K562 (cell line): ENCODE data around the gene ZNF609. TPM values are rescaled to one million over a fixed set of nuclear protein-coding genes. Genes with fewer than 3 reads are reported as not detected.
A peak's percentile ranks its signal among the peaks of the same experiment; 100 is the strongest.

Experiments
- ATAC-seq: fragments of 200-7000 bp; cut with Tn5 transposase; 3 replicates; pipeline ENCODE4 v1.9.1; 2020; ENCODE audit warnings: moderate library complexity
- BruUV-seq: library from RNA; stranded (reverse); fragments of 400-500 nt; replicated peaks from 2 replicates; lab custom pipeline; 2021; lab: Mats Ljungman, UMichigan
- CTCF ChIA-PET: fragments of 300-600 bp; formaldehyde crosslinking; extraction: SDS; loops from one replicate; lab custom pipeline; 2021; ENCODE audit warnings: low intra/inter-chr PET ratio; lab: Yijun Ruan, JAX
- POLR2A ChIA-PET: fragments of 300-600, 350-650 bp; sonication (Branson Sonifier 250); formaldehyde crosslinking; extraction: SDS; loops from one replicate; lab custom pipeline; 2021; ENCODE audit warnings: antibody characterized with exemption, inconsistent platforms; lab: Yijun Ruan, JAX
- DNase-seq, 4 experiments: peaks; one replicate each; pipeline versions ENCODE4 v3.0.0 to v3.0.0-alpha.2; 2011 to 2018; ENCODE audit warnings: low spot score in 3 of 4, mixed read lengths in 3 of 4; ENCODE audit errors: extremely low read depth in 1 of 4
- FAIRE-seq: peaks from 2 replicates; lab custom pipeline; 2011; peaks lifted over from hg19 to GRCh38; lab: Jason Lieb, UNC
- H2AFZ ChIP-seq: 2 replicates; pipeline ENCODE4 v1.6.0; 2011; ENCODE audit warnings: low read depth, low read length, control low read depth, inconsistent platforms
- H3K27ac ChIP-seq: fragments of 200-600 bp; 3 replicates; pipeline ENCODE4 v1.8.0; 2011; ENCODE audit warnings: low read depth, mild to moderate bottlenecking, control low read depth, inconsistent platforms, low read length, moderate library complexity, mixed read lengths; ENCODE audit errors: extremely low read depth
- H3K27me3 ChIP-seq, 2 experiments: fragments of 300-600 bp in 1 of 2; 2 replicates in 1 of 2; 3 replicates in 1 of 2; pipeline versions ENCODE4 v1.6.0 to v1.8.0; 2011; ENCODE audit warnings: inconsistent platforms in 2 of 2, low read length in 2 of 2, mild to moderate bottlenecking in 1 of 2, mixed read lengths in 1 of 2, moderate library complexity in 1 of 2; ENCODE audit not compliant: control insufficient read depth in 2 of 2, insufficient read depth in 2 of 2
- H3K36me3 ChIP-seq: fragments of 300-600 bp; 3 replicates; pipeline ENCODE4 v1.8.0; 2011; ENCODE audit warnings: mild to moderate bottlenecking, low read length, inconsistent platforms; ENCODE audit not compliant: control insufficient read depth, insufficient read depth
- H3K4me1 ChIP-seq, 2 experiments: fragments of 200-600 bp in 1 of 2; replicated peaks in 1 of 2; 2 replicates in 1 of 2; 3 replicates in 1 of 2; pipeline versions ENCODE4 v1.5.1 to v1.8.0; 2011; ENCODE audit warnings: inconsistent platforms in 2 of 2, low read length in 2 of 2, mild to moderate bottlenecking in 1 of 2, mixed read lengths in 1 of 2, moderate library complexity in 1 of 2; ENCODE audit not compliant: control insufficient read depth in 2 of 2, insufficient read depth in 2 of 2
- H3K4me2 ChIP-seq: 2 replicates; pipeline ENCODE4 v1.6.1; 2011; ENCODE audit warnings: low read length, control low read depth, inconsistent platforms, mixed read lengths; ENCODE audit not compliant: insufficient read depth
- H3K4me3 ChIP-seq: fragments of 200-600 bp; sonication (generic), shearing (Covaris generic); 2 replicates; pipeline ENCODE4 v1.5.1; 2016; ENCODE audit warnings: control low read depth, inconsistent platforms
- H3K79me2 ChIP-seq: fragments of 200-600 bp; 3 replicates; pipeline ENCODE4 v1.8.0; 2011; ENCODE audit warnings: low read length, inconsistent platforms; ENCODE audit not compliant: control insufficient read depth, insufficient read depth
- H3K9ac ChIP-seq, 2 experiments: 2 replicates each; pipeline versions ENCODE4 v1.6.0 to v1.6.1; 2011; ENCODE audit warnings: low read depth in 2 of 2, low read length in 2 of 2, control low read depth in 1 of 2, inconsistent platforms in 1 of 2, mild to moderate bottlenecking in 1 of 2, mixed read lengths in 1 of 2; ENCODE audit not compliant: insufficient read depth in 1 of 2
- H3K9me1 ChIP-seq: one replicate; pipeline ENCODE4 v1.6.0; 2011; ENCODE audit warnings: inconsistent platforms, mild to moderate bottlenecking, low read length, moderate library complexity; ENCODE audit not compliant: control insufficient read depth, insufficient read depth
- H3K9me3 ChIP-seq: replicated peaks from 2 replicates; pipeline ENCODE4 v1.5.1; 2011; ENCODE audit warnings: low read depth, low read length, inconsistent platforms; ENCODE audit not compliant: control insufficient read depth, insufficient read depth
- H4K20me1 ChIP-seq: replicated peaks from 2 replicates; pipeline ENCODE4 v1.6.1; 2011; ENCODE audit warnings: low read length, inconsistent platforms, mixed read lengths; ENCODE audit not compliant: control insufficient read depth, insufficient read depth
- ATF7 ChIP-seq: fragments of 450-650 bp; IDR thresholded peaks from 2 replicates; pipeline ENCODE4 v1.7.1; 2014; ENCODE audit warnings: mild to moderate bottlenecking, moderate library complexity
- EP400 ChIP-seq: fragments of 450-650 bp; IDR thresholded peaks from 2 replicates; pipeline ENCODE4 v1.6.1; 2017; ENCODE audit warnings: antibody characterized with exemption, mild to moderate bottlenecking, moderate library complexity
- GTF3C2 ChIP-seq: IDR thresholded peaks from 3 replicates; pipeline ENCODE4 v1.6.1; 2011; ENCODE audit warnings: borderline replicate concordance, mild to moderate bottlenecking, moderate library complexity; ENCODE audit not compliant: insufficient read length; ENCODE audit errors: extremely low read depth
- HIVEP1 ChIP-seq: fragments of 250-450 bp; sonication (Bioruptor Pico); IDR thresholded peaks from 2 replicates; pipeline ENCODE4 v1.4.0; 2020; ENCODE audit warnings: mild to moderate bottlenecking
- HMGN3 ChIP-seq: IDR thresholded peaks from 2 replicates; pipeline ENCODE4 v1.6.1; 2011; ENCODE audit warnings: borderline replicate concordance, low read depth, mild to moderate bottlenecking, mixed read lengths, low read length; ENCODE audit not compliant: insufficient read length; ENCODE audit errors: extremely low read depth
- ILK ChIP-seq: fragments of 450-650 bp; IDR thresholded peaks from 2 replicates; pipeline ENCODE4 v1.6.1; 2016; ENCODE audit warnings: missing genetic modification characterization, low read depth, mild to moderate bottlenecking, missing compliant biosample characterization, moderate library complexity, borderline replicate concordance
- KLF10 ChIP-seq: fragments of 250-450 bp; sonication (Bioruptor Pico); IDR thresholded peaks from 2 replicates; pipeline ENCODE4 v1.6.1; 2021; ENCODE audit warnings: matching md5 sums
- LEF1 ChIP-seq: fragments of 450-650 bp; IDR thresholded peaks from 2 replicates; pipeline ENCODE4 v1.6.1; 2016; ENCODE audit warnings: mild to moderate bottlenecking
- MED1 ChIP-seq: sonication (generic); formaldehyde crosslinking; IDR thresholded peaks from 2 replicates; pipeline ENCODE4 v1.8.1; 2023; ENCODE audit warnings: missing genetic modification reagents, borderline replicate concordance
- SMARCE1 ChIP-seq: fragments of 450-650 bp; IDR thresholded peaks from 2 replicates; pipeline ENCODE4 v1.7.1; 2016; ENCODE audit warnings: mild to moderate bottlenecking
- SUPT5H ChIP-seq: fragments of 450-650 bp; IDR thresholded peaks from 2 replicates; pipeline ENCODE4 v1.6.1; 2016
- TGIF2 ChIP-seq: sonication (generic); formaldehyde crosslinking; IDR thresholded peaks from 2 replicates; pipeline ENCODE4 v1.8.1; 2022; ENCODE audit warnings: mild to moderate bottlenecking, missing genetic modification reagents, moderate library complexity
- WGBS: fragments of 100-300 bp; shearing (Covaris generic); methylation state at CpG from one replicate; pipeline ENCODE4 v1.1.6; 2016; ENCODE audit warnings: low coverage, mixed read lengths; ENCODE audit not compliant: insufficient coverage; ENCODE audit errors: missing lambda C conversion rate; 5-methylcytosine and 5-hydroxymethylcytosine counted together
- in situ Hi-C: fragments of 300-500 bp; cut with MboI; formaldehyde crosslinking; loops from 4 replicates; pipeline ENCODE4 v1.15.0; 2018; ENCODE audit warnings: inconsistent platforms, mixed read lengths
- intact Hi-C: fragments of 100-400 bp; cut with micrococcal nuclease; formaldehyde crosslinking; loops from 2 replicates; pipeline ENCODE4 v1.14.2; 2022
- polyA plus RNA-seq, 8 experiments: library from polyadenylated mRNA; depleted of rRNA in 4 of 8; stranded (reverse) in 5 of 8; unstranded in 3 of 8; fragments of >200 nt; fragmentation: Nextera tagmentation in 2 of 8; fragmentation: Illumina TruSeq in 1 of 8; extraction: Ambion mirVana in 2 of 8; extraction: Trizol in 1 of 8; gene quantifications; 2 replicates each; pipeline versions ENCODE4 v1.2.1 to v1.2.3, GENCODE V29; 2011 to 2014; ENCODE audit warnings: inconsistent platforms in 1 of 8, missing spikeins in 1 of 8
- total RNA-seq, 7 experiments: library from RNA; depleted of rRNA in 6 of 7; stranded (reverse); fragments of >200 nt in 6 of 7; fragmentation: Illumina TruSeq in 2 of 7; extraction: Trizol in 2 of 7; gene quantifications; 2 replicates each; pipeline versions ENCODE4 v1.2.1 to v1.2.3, GENCODE V29; 2011 to 2021; ENCODE audit warnings: low replicate concordance in 1 of 7
- TF ChIP-seq, protein P1 (sequence below): fragments of 250-450 bp; sonication (Bioruptor Pico); IDR thresholded peaks from 2 replicates; pipeline ENCODE4 v1.4.0; 2020; ENCODE audit warnings: borderline replicate concordance
- TF ChIP-seq, protein P2 (sequence below): sonication (generic); formaldehyde crosslinking; IDR thresholded peaks from 2 replicates; pipeline ENCODE4 v1.9.0; 2022; ENCODE audit warnings: mild to moderate bottlenecking, missing genetic modification reagents
- TF ChIP-seq, protein P3 (sequence below), 2 experiments: fragments of 150-350 bp in 1 of 2; IDR thresholded peaks; 2 replicates each; pipeline ENCODE4 v1.6.1; 2012 to 2016; ENCODE audit warnings: low read depth in 2 of 2, low read length in 2 of 2, mild to moderate bottlenecking in 1 of 2, moderate library complexity in 1 of 2

Gene ZNF609
- total and polyA plus RNA-seq, 9 of the 15 experiments (the other 6 are each of a cell fraction or from before 2014, with no cell fraction given), result 3.0 to 38.7 (median 17.8) TPM

DNA sequence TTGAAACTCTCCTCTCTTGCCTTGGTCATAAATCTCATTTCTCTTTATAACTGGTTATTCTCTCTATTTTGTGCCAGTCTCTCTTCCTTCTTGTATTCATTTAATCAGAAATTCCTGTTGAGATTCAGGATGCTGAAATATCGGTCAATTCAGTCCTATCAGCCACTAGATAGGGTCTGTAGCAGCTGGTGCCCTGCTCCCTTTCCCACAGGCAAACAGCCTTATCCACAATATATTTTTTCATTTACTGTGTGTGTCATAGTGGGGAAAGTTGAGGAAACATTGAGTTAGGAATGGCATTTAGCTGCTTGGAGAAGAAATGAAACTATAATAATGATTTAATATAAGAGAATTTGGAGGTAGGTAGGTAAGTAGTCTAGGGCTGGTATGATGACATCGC is 168.7 kb downstream of the ZNF609 start:
- in situ Hi-C loops (no loop called here), intact Hi-C loops (no loop called here)
- no peak overlapping the region for H2AFZ ChIP-seq
- ATAC-seq, result no peak
- H3K36me3 ChIP-seq, result peaks cover 26% of the 10 kb centered on the region
- peaks cover 0 to 2% of the 10 kb centered on the region in 2 experiments; a peak in 3 of 5 replicates for H3K4me1 ChIP-seq
- H3K9me1 ChIP-seq, result no peaks in the 10 kb centered on the region
- no peaks in the 10 kb centered on the region for H3K27me3 ChIP-seq
- H3K27ac ChIP-seq, result peak overlapping the region; percentile 1; the same call in 1 of the 3 replicates
- no peak overlapping the region for H3K4me2 ChIP-seq
- no peaks in the 10 kb centered on the region for H3K9me3 ChIP-seq
- DNase-seq, result no peak
- WGBS, result 91% methylated on average over 2 of the region's 2 CpGs
- FAIRE-seq, result no peak
- ChIA-PET CTCF (no interaction called here), POLR2A (interaction anchor here (0.9 to 1.3 kb wide), 2 partner anchors 9 to 15 kb away, joined by 3 to 4 read pairs; no protein-coding TSS in a partner anchor)
- peaks cover 41% of the 10 kb centered on the region for H3K79me2 ChIP-seq
- H3K4me3 ChIP-seq, result no peak overlapping the region
- H4K20me1 ChIP-seq, result no peaks in the 10 kb centered on the region
- no peak overlapping the region for H3K9ac ChIP-seq
- no TSS peak for BruUV-seq
- TF ChIP-seq ILK (tag) (no peak), KLF10 (no peak), SUPT5H (no peak), HIVEP1 (CRISPR knock-in tag) (no peak), TGIF2 (no peak), SMARCE1 (no peak), MED1 (CRISPR knock-in tag) (no peak), GTF3C2 (no peak), ATF7 (no peak), HMGN3 (no peak), EP400 (no peak), LEF1 (no peak)
- TF ChIP-seq, protein P1, sequence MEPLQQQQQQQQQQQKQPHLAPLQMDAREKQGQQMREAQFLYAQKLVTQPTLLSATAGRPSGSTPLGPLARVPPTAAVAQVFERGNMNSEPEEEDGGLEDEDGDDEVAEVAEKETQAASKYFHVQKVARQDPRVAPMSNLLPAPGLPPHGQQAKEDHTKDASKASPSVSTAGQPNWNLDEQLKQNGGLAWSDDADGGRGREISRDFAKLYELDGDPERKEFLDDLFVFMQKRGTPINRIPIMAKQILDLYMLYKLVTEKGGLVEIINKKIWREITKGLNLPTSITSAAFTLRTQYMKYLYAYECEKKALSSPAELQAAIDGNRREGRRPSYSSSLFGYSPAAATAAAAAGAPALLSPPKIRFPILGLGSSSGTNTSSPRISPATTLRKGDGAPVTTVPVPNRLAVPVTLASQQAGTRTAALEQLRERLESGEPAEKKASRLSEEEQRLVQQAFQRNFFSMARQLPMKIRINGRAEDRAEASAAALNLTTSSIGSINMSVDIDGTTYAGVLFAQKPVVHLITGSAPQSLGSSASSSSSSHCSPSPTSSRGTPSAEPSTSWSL (CRISPR knock-in tag), result no peak
- TF ChIP-seq, protein P2, sequence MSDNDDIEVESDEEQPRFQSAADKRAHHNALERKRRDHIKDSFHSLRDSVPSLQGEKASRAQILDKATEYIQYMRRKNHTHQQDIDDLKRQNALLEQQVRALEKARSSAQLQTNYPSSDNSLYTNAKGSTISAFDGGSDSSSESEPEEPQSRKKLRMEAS, result no peak
- TF ChIP-seq, protein P3, sequence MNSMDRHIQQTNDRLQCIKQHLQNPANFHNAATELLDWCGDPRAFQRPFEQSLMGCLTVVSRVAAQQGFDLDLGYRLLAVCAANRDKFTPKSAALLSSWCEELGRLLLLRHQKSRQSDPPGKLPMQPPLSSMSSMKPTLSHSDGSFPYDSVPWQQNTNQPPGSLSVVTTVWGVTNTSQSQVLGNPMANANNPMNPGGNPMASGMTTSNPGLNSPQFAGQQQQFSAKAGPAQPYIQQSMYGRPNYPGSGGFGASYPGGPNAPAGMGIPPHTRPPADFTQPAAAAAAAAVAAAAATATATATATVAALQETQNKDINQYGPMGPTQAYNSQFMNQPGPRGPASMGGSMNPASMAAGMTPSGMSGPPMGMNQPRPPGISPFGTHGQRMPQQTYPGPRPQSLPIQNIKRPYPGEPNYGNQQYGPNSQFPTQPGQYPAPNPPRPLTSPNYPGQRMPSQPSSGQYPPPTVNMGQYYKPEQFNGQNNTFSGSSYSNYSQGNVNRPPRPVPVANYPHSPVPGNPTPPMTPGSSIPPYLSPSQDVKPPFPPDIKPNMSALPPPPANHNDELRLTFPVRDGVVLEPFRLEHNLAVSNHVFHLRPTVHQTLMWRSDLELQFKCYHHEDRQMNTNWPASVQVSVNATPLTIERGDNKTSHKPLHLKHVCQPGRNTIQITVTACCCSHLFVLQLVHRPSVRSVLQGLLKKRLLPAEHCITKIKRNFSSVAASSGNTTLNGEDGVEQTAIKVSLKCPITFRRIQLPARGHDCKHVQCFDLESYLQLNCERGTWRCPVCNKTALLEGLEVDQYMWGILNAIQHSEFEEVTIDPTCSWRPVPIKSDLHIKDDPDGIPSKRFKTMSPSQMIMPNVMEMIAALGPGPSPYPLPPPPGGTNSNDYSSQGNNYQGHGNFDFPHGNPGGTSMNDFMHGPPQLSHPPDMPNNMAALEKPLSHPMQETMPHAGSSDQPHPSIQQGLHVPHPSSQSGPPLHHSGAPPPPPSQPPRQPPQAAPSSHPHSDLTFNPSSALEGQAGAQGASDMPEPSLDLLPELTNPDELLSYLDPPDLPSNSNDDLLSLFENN (IDR thresholded peaks at IDR 0.05; ENCODE audit: low read depth in 2 of 2, low read length in 2 of 2), result no peak
